SK-N-SH (cell line): ENCODE results near the gene TSPAN16. TPM values are rescaled to one million over a fixed set of nuclear protein-coding genes. Genes with fewer than 3 reads are reported as not detected.

Source experiments
- CTCF ChIA-PET: fragments of 300-600, 350-600 bp; formaldehyde crosslinking; extraction: SDS; loops from one replicate; lab custom pipeline; 2021; lab: Yijun Ruan, JAX
- POLR2A ChIA-PET: fragments of 350-600 bp; sonication (Branson Sonifier 250); formaldehyde crosslinking; extraction: SDS; loops from one replicate; lab custom pipeline; 2020; ENCODE audit warnings: antibody characterized with exemption, inconsistent platforms; lab: Yijun Ruan, JAX
- DNase-seq: peaks from one replicate; pipeline ENCODE4 v3.0.0; 2012
- H2AFZ ChIP-seq: fragments of 200-600 bp; sonication (generic); 2 replicates; pipeline ENCODE4 v1.8.1; 2016; ENCODE audit warnings: antibody characterized with exemption, mild to moderate bottlenecking, low read depth
- H3F3A ChIP-seq: fragments of 200-600 bp; sonication (generic); replicated peaks from 2 replicates; pipeline ENCODE3; 2016; ENCODE audit warnings: antibody characterized with exemption, mild to moderate bottlenecking; ENCODE audit not compliant: insufficient read depth
- H3K27ac ChIP-seq, 2 experiments: fragments of 200-500 bp in 1 of 2; fragments of 200-600 bp in 1 of 2; sonication (Bioruptor generic) in 1 of 2; sonication (generic), shearing (Covaris generic) in 1 of 2; 2 replicates each; pipeline versions ENCODE4 v1.5.1 to v1.6.1; 2014 to 2016; ENCODE audit warnings: low read depth in 2 of 2, inconsistent platforms in 1 of 2, low read length in 1 of 2, mild to moderate bottlenecking in 1 of 2, mixed read lengths in 1 of 2
- H3K27me3 ChIP-seq: fragments of 200-600 bp; sonication (generic), shearing (Covaris generic); 2 replicates; pipeline ENCODE4 v1.6.1; 2016; ENCODE audit warnings: mixed run types; ENCODE audit not compliant: insufficient read depth
- H3K36me3 ChIP-seq, 2 experiments: fragments of 200-500 bp in 1 of 2; fragments of 200-600 bp in 1 of 2; sonication (Bioruptor generic) in 1 of 2; sonication (generic) in 1 of 2; replicated peaks in 1 of 2; 2 replicates each; pipeline versions ENCODE3 to v1.5.1; 2014 to 2016; ENCODE audit warnings: low read length in 1 of 2, mild to moderate bottlenecking in 1 of 2; ENCODE audit not compliant: insufficient read depth in 2 of 2, control insufficient read depth in 1 of 2
- H3K4me1 ChIP-seq, 2 experiments: fragments of 200-500 bp in 1 of 2; fragments of 200-600 bp in 1 of 2; sonication (Bioruptor generic) in 1 of 2; sonication (generic), shearing (Covaris generic) in 1 of 2; 2 replicates each; pipeline versions ENCODE4 v1.5.1 to v1.6.1; 2014 to 2016; ENCODE audit warnings: low read depth in 1 of 2, low read length in 1 of 2, mixed run types in 1 of 2; ENCODE audit not compliant: insufficient read depth in 2 of 2, control insufficient read depth in 1 of 2
- H3K4me2 ChIP-seq: fragments of 200-600 bp; sonication (generic), shearing (Covaris generic); 2 replicates; pipeline ENCODE4 v1.6.1; 2017; ENCODE audit warnings: mixed run types
- H3K4me3 ChIP-seq, 2 experiments: fragments of 200-500 bp in 1 of 2; fragments of 200-600 bp in 1 of 2; sonication (Bioruptor generic) in 1 of 2; sonication (generic), shearing (Covaris generic) in 1 of 2; 2 replicates each; pipeline versions ENCODE4 v1.5.1 to v1.8.1; 2014 to 2016; ENCODE audit warnings: low read depth in 2 of 2, inconsistent platforms in 1 of 2, low read length in 1 of 2, mild to moderate bottlenecking in 1 of 2, mixed read lengths in 1 of 2, moderate library complexity in 1 of 2
- H3K79me2 ChIP-seq: fragments of 200-600 bp; sonication (generic); 2 replicates; pipeline ENCODE4 v1.8.1; 2017; ENCODE audit warnings: mild to moderate bottlenecking; ENCODE audit not compliant: insufficient read depth
- H3K9ac ChIP-seq: fragments of 200-600 bp; sonication (generic); 2 replicates; pipeline ENCODE4 v1.6.1; 2017; ENCODE audit warnings: mixed run types
- H3K9me2 ChIP-seq: fragments of 200-600 bp; sonication (generic); 2 replicates; pipeline ENCODE4 v1.6.1; 2017; ENCODE audit warnings: mixed run types
- H3K9me3 ChIP-seq: fragments of 200-600 bp; sonication (generic); 2 replicates; pipeline ENCODE4 v1.6.1; 2017; ENCODE audit warnings: mixed run types, mild to moderate bottlenecking, moderate library complexity
- H4K20me1 ChIP-seq: fragments of 200-600 bp; sonication (generic); 2 replicates; pipeline ENCODE4 v1.6.1; 2017; ENCODE audit warnings: mild to moderate bottlenecking, mixed run types; ENCODE audit not compliant: insufficient read depth
- CHD2 ChIP-seq: fragments of 150-350 bp; IDR thresholded peaks from 2 replicates; pipeline ENCODE4 v1.6.1; 2018; ENCODE audit warnings: low read length; ENCODE audit not compliant: partially characterized antibody
- CTCF ChIP-seq: fragments of 200-600 bp; sonication (generic); IDR thresholded peaks from 2 replicates; pipeline ENCODE4 v1.6.1; 2017; ENCODE audit warnings: antibody characterized with exemption, mild to moderate bottlenecking, moderate library complexity
- EP300 ChIP-seq, 2 experiments: IDR thresholded peaks; 2 replicates each; pipeline versions ENCODE4 v1.4.0 to v1.6.1; 2012; ENCODE audit warnings: borderline replicate concordance in 1 of 2, low read depth in 1 of 2, low read length in 1 of 2
- FOSL2 ChIP-seq: IDR thresholded peaks from 2 replicates; pipeline ENCODE4 v1.4.0; 2012; ENCODE audit warnings: low read depth, mild to moderate bottlenecking, moderate library complexity, borderline replicate concordance
- FOXM1 ChIP-seq: IDR thresholded peaks from 2 replicates; pipeline ENCODE4 v1.4.0; 2012; ENCODE audit warnings: low read depth, mild to moderate bottlenecking
- GABPA ChIP-seq: IDR thresholded peaks from 2 replicates; pipeline ENCODE4 v1.4.0; 2012; ENCODE audit warnings: low read depth, mild to moderate bottlenecking
- GATA2 ChIP-seq: sonication (generic); formaldehyde crosslinking; IDR thresholded peaks from 2 replicates; pipeline ENCODE4 v1.5.0; 2020; ENCODE audit warnings: mild to moderate bottlenecking, missing genetic modification reagents
- MXI1 ChIP-seq: IDR thresholded peaks from 2 replicates; pipeline ENCODE4 v1.6.1; 2012; ENCODE audit warnings: mild to moderate bottlenecking, low read depth, low read length, improper control_type of control experiment
- NFIC ChIP-seq: IDR thresholded peaks from 2 replicates; pipeline ENCODE4 v1.4.0; 2012; ENCODE audit warnings: borderline replicate concordance
- NRF1 ChIP-seq: IDR thresholded peaks from 2 replicates; pipeline ENCODE4 v1.6.1; 2012; ENCODE audit warnings: low read depth, mild to moderate bottlenecking, low read length
- POLR2AphosphoS5 ChIP-seq: IDR thresholded peaks from 2 replicates; pipeline ENCODE4 v1.6.1; 2012; ENCODE audit warnings: low read depth, low read length
- RAD21 ChIP-seq: IDR thresholded peaks from 2 replicates; pipeline ENCODE4 v1.6.1; 2012; ENCODE audit warnings: mild to moderate bottlenecking, low read length
- RCOR1 ChIP-seq: fragments of 150-350 bp; IDR thresholded peaks from 2 replicates; pipeline ENCODE4 v1.6.1; 2017; ENCODE audit warnings: antibody characterized with exemption, low read length
- SMC3 ChIP-seq: IDR thresholded peaks from 2 replicates; pipeline ENCODE4 v1.6.1; 2012; ENCODE audit warnings: low read depth, low read length, improper control_type of control experiment
- TCF12 ChIP-seq: IDR thresholded peaks from 2 replicates; pipeline ENCODE4 v1.4.0; 2012
- USF2 ChIP-seq: fragments of 150-350 bp; IDR thresholded peaks from 2 replicates; pipeline ENCODE4 v1.6.1; 2017; ENCODE audit warnings: antibody characterized with exemption, low read length, low read depth, borderline replicate concordance
- YY1 ChIP-seq: IDR thresholded peaks from 2 replicates; pipeline ENCODE4 v1.4.0; 2012; ENCODE audit warnings: low read depth, mild to moderate bottlenecking
- WGBS: methylation state at CpG from one replicate; pipeline ENCODE4 v1.1.6; 2017; ENCODE audit warnings: low lambda C conversion rate; 5-methylcytosine and 5-hydroxymethylcytosine counted together
- polyA plus RNA-seq, 3 experiments: library from polyadenylated mRNA; depleted of rRNA; stranded (reverse); fragments of >200 nt; gene quantifications; 2 replicates each; pipeline ENCODE4 v1.2.3, GENCODE V29; 2012
- TF ChIP-seq, protein P1 (sequence below): IDR thresholded peaks from 2 replicates; pipeline ENCODE4 v1.6.1; 2012; ENCODE audit warnings: mild to moderate bottlenecking, low read depth, low read length, moderate library complexity
- TF ChIP-seq, protein P2 (sequence below): IDR thresholded peaks from 2 replicates; pipeline ENCODE4 v1.4.0; 2012; ENCODE audit warnings: low read depth, borderline replicate concordance

Gene TSPAN16
- polyA plus RNA-seq, 1 of the 3 experiments (the other 2 are of a cell fraction) = not detected

DNA sequence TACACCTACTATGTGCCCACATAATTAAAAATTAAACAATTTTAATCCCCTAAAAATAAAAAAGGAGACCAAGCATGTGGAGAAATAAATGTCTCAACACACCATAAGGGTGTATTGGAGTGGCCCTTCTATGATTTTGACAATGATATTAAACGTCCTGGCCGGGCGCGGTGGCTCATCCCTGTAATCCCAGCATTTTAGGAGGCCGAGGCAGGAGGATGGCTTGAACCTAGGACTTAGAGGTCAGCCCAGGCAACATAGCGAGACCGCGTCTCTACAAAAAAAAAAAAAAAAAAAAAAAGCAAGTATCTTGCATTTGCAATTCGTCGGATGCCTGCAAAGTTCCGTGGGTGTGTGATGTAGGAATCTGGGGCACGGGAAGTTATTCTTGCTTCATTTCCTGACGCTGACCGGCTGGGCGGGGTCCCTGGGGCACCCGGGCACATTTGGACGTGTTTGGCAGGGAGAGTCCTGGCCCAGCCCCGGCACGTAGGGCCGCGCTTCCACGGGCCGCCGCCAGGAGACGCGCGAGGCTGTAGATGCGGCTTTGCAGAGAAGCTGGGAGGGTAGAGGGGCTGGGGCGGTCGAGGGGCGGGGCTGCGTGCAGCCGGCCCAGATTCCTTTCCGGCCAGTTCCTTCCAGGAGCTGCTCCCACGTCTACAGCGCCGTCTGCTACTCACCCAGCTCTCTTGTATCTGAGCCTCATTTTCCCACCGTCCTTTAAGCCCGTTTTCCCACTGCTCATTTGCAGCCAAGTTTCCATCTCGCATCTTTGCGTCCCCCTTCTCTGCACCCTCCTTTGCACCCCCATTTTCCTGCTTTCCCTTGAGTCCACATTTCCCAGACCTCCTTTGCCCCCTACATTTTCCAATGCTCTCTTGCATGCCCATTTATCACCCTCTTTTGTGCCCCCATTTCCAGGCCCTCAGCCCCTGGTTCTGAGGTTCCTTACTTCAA is 2.2 kb upstream of the TSPAN16 start:
- H3K9ac ChIP-seq = no peak overlapping the region
- H3K27ac ChIP-seq = peak overlapping the region; percentile 44 to 75; a peak in 3 of 4 replicates
- peak overlapping the region; percentile 24 to 55; a peak in 3 of 4 replicates for H3K4me3 ChIP-seq
- peak; percentile 96 for DNase-seq
- peak overlapping the region; percentile 97 for H2AFZ ChIP-seq
- no peaks in the 10 kb centered on the region for H4K20me1 ChIP-seq
- TF ChIP-seq GABPA = peak; percentile 66
- TF ChIP-seq, protein P1, sequence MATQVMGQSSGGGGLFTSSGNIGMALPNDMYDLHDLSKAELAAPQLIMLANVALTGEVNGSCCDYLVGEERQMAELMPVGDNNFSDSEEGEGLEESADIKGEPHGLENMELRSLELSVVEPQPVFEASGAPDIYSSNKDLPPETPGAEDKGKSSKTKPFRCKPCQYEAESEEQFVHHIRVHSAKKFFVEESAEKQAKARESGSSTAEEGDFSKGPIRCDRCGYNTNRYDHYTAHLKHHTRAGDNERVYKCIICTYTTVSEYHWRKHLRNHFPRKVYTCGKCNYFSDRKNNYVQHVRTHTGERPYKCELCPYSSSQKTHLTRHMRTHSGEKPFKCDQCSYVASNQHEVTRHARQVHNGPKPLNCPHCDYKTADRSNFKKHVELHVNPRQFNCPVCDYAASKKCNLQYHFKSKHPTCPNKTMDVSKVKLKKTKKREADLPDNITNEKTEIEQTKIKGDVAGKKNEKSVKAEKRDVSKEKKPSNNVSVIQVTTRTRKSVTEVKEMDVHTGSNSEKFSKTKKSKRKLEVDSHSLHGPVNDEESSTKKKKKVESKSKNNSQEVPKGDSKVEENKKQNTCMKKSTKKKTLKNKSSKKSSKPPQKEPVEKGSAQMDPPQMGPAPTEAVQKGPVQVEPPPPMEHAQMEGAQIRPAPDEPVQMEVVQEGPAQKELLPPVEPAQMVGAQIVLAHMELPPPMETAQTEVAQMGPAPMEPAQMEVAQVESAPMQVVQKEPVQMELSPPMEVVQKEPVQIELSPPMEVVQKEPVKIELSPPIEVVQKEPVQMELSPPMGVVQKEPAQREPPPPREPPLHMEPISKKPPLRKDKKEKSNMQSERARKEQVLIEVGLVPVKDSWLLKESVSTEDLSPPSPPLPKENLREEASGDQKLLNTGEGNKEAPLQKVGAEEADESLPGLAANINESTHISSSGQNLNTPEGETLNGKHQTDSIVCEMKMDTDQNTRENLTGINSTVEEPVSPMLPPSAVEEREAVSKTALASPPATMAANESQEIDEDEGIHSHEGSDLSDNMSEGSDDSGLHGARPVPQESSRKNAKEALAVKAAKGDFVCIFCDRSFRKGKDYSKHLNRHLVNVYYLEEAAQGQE = peak; percentile 29; the same call in 1 of the 2 replicates
- peak; percentile 98 for TF ChIP-seq CTCF
- peak; percentile 75 for TF ChIP-seq POLR2AphosphoS5
- TF ChIP-seq MXI1 = peak; percentile 74; the same call in 1 of the 2 replicates
- TF ChIP-seq, protein P2, sequence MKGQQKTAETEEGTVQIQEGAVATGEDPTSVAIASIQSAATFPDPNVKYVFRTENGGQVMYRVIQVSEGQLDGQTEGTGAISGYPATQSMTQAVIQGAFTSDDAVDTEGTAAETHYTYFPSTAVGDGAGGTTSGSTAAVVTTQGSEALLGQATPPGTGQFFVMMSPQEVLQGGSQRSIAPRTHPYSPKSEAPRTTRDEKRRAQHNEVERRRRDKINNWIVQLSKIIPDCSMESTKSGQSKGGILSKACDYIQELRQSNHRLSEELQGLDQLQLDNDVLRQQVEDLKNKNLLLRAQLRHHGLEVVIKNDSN = no peak
- 0 out of 2 replicates have a peak, but pooled peaks have one; percentile 29 for TF ChIP-seq YY1
- TF ChIP-seq CHD2 = no peak
- TF ChIP-seq FOXM1 = no peak
- no peak for TF ChIP-seq FOSL2
- no peak for TF ChIP-seq EP300 (IDR thresholded peaks at IDR 0.05; ENCODE audit: borderline replicate concordance in 1 of 2, low read depth in 1 of 2, low read length in 1 of 2)
- TF ChIP-seq USF2 = no peak
- TF ChIP-seq SMC3 = peak; percentile 91
- TF ChIP-seq RAD21 = peak; percentile 93
- 0 out of 2 replicates have a peak, but pooled peaks have one; percentile 45 for TF ChIP-seq RCOR1
- TF ChIP-seq GATA2 = no peak
- 0 out of 2 replicates have a peak, but pooled peaks have one; percentile 8 for TF ChIP-seq TCF12
- TF ChIP-seq NRF1 = peak; percentile 5; the same call in 1 of the 2 replicates
- peak; percentile 19; the same call in 1 of the 2 replicates for TF ChIP-seq NFIC
- TF ChIP-seq, all 33 proteins: peak for 12
- no peaks in the 10 kb centered on the region for H3K9me3 ChIP-seq
- peaks cover 0 to 3% of the 10 kb centered on the region in 2 experiments; a peak in 1 of 4 replicates for H3K4me1 ChIP-seq
- H3K9me2 ChIP-seq = no peaks in the 10 kb centered on the region
- CTCF ChIA-PET = interaction anchor here (0.6 to 5.1 kb wide), 49 partner anchors 9 to 1375 kb away, joined by 3 to 66 read pairs (median 4); partner anchors contain the start of genes CCDC159, ELAVL3, EPOR and ODAD3
- WGBS = 14% methylated on average over 26 of the region's 41 CpGs
- no peaks in the 10 kb centered on the region for H3K27me3 ChIP-seq
- peaks cover 4% of the 10 kb centered on the region for H3F3A ChIP-seq
- H3K79me2 ChIP-seq = no peaks in the 10 kb centered on the region
- H3K4me2 ChIP-seq = peak overlapping the region; percentile 42; the same call in 1 of the 2 replicates
- no peaks in the 10 kb centered on the region for H3K36me3 ChIP-seq
- POLR2A ChIA-PET = interaction anchor here (0.6 to 1.4 kb wide), 10 partner anchors 51 to 237 kb away, joined by 3 to 11 read pairs (median 3); partner anchors contain the start of genes CCDC159, SWSAP1 and TMEM205
